Prostate gland (tissue), 2 donors: ENCODE results near the gene CD1D. TPM values are rescaled to one million over a fixed set of nuclear protein-coding genes. Genes with fewer than 3 reads are reported as not detected.

ENCODE experiments used
- DNase-seq: peaks from one replicate; pipeline ENCODE4 v3.0.0-alpha.2; 2019; ENCODE audit warnings: low spot score
- H3K27ac ChIP-seq, 2 donors: fragments of 200-600 bp; sonication (generic); 2 replicates each; pipeline ENCODE4 v1.5.1; 2017 to 2019
- H3K27me3 ChIP-seq: fragments of 200-600 bp; sonication (generic); replicated peaks from 2 replicates; pipeline ENCODE4 v1.5.1; 2019; ENCODE audit not compliant: insufficient read depth
- H3K36me3 ChIP-seq, 2 donors: fragments of 200-600 bp; sonication (generic); 1 replicate in 1 of 2; 2 replicates in 1 of 2; pipeline versions ENCODE4 v1.5.1 to v1.8.1; 2017 to 2019
- H3K4me1 ChIP-seq: fragments of 200-600 bp; sonication (generic); replicated peaks from 2 replicates; pipeline ENCODE4 v1.5.1; 2019
- H3K4me3 ChIP-seq, 2 donors: fragments of 200-600 bp; sonication (generic); 2 replicates each; pipeline ENCODE4 v1.5.1; 2017 to 2019
- H3K9me3 ChIP-seq: fragments of 200-600 bp; sonication (generic); 2 replicates; pipeline ENCODE4 v1.5.1; 2017
- POLR2A ChIP-seq: fragments of 450-650 bp; IDR thresholded peaks from one replicate; pipeline ENCODE4 v1.6.1; 2016; ENCODE audit warnings: antibody characterized with exemption, mild to moderate bottlenecking
- POLR2AphosphoS5 ChIP-seq: sonication (generic); formaldehyde crosslinking; IDR thresholded peaks from one replicate; pipeline ENCODE4 v1.6.1; 2017; ENCODE audit warnings: antibody characterized with exemption
- WGBS: methylation state at CpG from one replicate; pipeline ENCODE4 v1.1.5; 2018; 5-methylcytosine and 5-hydroxymethylcytosine counted together
- intact Hi-C: fragments of 100-400 bp; cut with DNase I; formaldehyde crosslinking; loops from one replicate; pipeline ENCODE4 v1.14.2; 2022
- total RNA-seq, 2 donors: library from RNA; depleted of rRNA; stranded (reverse); fragments of >200 nt; gene quantifications; one replicate each; pipeline ENCODE4 v1.1.0, GENCODE V29; 2016
- TF ChIP-seq, protein P1 (sequence below), 4 experiments: fragments of 200-600 bp in 2 of 4; fragments of 450-650 bp in 2 of 4; sonication (generic) in 2 of 4; IDR thresholded peaks; 1 replicate in 3 of 4; 2 replicates in 1 of 4; pipeline ENCODE4 v1.5.1; 2016 to 2019; ENCODE audit warnings: antibody characterized with exemption in 4 of 4, mild to moderate bottlenecking in 2 of 4, moderate library complexity in 2 of 4

The CD1D gene
- total RNA-seq = 1 to 10 TPM; 1.3 to 3.1 TPM

DNA sequence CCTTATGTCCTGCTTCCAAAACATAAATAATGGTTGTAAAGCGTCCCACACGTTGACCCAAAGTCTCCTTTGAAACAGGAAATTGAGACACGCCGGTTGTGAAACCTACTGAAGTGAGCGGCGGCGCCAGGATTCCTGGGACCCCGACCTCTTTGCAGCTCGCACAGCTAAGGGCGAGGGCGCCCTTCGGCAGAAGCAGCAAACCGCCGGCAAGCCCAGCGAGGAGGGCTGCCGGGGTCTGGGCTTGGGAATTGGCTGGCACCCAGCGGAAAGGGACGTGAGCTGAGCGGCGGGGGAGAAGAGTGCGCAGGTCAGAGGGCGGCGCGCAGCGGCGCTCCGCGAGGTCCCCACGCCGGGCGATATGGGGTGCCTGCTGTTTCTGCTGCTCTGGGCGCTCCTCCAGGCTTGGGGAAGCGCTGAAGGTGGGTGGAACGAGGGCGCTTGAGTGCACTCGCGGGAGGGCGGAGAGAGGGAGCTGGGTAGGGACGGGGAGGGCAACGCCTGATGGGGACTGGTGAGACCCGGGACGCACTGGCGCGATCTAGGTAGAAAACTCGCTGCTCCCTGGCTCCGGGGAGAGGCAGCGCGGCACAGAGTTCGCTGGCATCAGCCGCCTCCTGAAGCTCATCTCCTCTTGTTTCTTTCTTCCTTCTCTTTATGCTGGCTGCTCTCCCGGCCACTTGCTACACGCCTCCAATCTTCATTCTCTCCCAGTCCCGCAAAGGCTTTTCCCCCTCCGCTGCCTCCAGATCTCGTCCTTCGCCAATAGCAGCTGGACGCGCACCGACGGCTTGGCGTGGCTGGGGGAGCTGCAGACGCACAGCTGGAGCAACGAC lies at the start of gene CD1D:
CD1D (plus strand) TSS at position 155 of the 836 bp plus-strand sequence; CDS start at position 362, 207 bp downstream.
- TF ChIP-seq POLR2A = no peak
- TF ChIP-seq, protein P1, sequence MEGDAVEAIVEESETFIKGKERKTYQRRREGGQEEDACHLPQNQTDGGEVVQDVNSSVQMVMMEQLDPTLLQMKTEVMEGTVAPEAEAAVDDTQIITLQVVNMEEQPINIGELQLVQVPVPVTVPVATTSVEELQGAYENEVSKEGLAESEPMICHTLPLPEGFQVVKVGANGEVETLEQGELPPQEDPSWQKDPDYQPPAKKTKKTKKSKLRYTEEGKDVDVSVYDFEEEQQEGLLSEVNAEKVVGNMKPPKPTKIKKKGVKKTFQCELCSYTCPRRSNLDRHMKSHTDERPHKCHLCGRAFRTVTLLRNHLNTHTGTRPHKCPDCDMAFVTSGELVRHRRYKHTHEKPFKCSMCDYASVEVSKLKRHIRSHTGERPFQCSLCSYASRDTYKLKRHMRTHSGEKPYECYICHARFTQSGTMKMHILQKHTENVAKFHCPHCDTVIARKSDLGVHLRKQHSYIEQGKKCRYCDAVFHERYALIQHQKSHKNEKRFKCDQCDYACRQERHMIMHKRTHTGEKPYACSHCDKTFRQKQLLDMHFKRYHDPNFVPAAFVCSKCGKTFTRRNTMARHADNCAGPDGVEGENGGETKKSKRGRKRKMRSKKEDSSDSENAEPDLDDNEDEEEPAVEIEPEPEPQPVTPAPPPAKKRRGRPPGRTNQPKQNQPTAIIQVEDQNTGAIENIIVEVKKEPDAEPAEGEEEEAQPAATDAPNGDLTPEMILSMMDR (IDR thresholded peaks at IDR 0.05) = no peak
- no peak for TF ChIP-seq POLR2AphosphoS5
- DNase-seq = no peak
- H3K9me3 ChIP-seq = no peaks in the 10 kb centered on the region
- H3K4me1 ChIP-seq = no peaks in the 10 kb centered on the region
- peak within 1 kb of the TSS; percentile 15 to 25 for H3K4me3 ChIP-seq
- no peaks in the 10 kb centered on the region for H3K36me3 ChIP-seq
- WGBS = 2% methylated on average over 58 of the region's 63 CpGs
- peaks cover 2% of the 10 kb centered on the region for H3K27me3 ChIP-seq
- intact Hi-C loops = no loop called here
- H3K27ac ChIP-seq = no peak within 1 kb of the TSS

DNA sequence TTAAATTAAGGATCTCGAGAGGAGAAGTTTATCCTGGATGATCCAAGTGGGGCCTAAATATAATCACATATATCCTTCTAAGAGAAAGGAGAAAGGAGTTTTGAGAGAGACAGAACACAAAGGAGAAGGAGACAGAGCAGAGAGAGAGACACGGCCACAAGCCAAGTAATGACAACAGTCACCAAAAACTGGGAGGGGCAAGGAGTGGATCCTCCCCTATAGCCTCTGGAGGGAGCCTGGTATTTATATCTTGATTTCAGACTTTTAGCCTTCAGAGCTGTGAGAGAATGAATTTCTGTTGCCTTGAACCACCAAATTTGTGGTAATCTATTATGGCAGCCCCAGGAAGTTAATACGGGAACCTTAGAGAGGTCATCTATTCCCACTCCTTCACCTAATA lies 49.5 kb upstream of the CD1D start:
- intact Hi-C loops = no loop called here
- no peaks in the 10 kb centered on the region for H3K27me3 ChIP-seq
- 89% methylated on average over 3 of the region's 3 CpGs for WGBS
- no peak overlapping the region for H3K27ac ChIP-seq
- no peaks in the 10 kb centered on the region for H3K9me3 ChIP-seq
- TF ChIP-seq POLR2AphosphoS5 = no peak
- TF ChIP-seq, protein P1 (IDR thresholded peaks at IDR 0.05) = no peak
- no peak for TF ChIP-seq POLR2A
- H3K36me3 ChIP-seq = no peaks in the 10 kb centered on the region
- no peaks in the 10 kb centered on the region for H3K4me1 ChIP-seq
- no peak overlapping the region for H3K4me3 ChIP-seq
- DNase-seq = no peak

DNA sequence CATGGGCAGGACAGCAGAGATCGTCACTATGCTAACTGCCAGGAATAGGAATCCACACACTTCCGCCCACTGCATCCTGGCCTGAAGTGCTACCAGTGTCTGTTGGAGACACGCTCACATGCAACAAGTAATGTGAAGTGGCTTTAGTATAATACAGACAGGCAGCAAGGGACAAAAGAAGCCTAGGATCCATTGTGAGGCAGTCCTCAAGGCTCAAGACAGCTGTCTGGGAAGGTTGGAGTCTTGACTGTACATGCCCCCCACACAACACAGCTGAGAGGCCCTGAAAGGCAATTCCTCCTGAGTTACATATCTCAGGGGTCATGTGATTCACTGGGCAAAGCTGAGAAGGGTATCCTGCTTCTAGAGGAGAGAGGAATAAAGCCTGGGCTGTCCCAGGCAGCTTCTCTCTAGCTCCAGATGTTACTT lies 39.9 kb upstream of the CD1D start:
- H3K9me3 ChIP-seq = no peaks in the 10 kb centered on the region
- TF ChIP-seq POLR2AphosphoS5 (no peak), POLR2A (no peak)
- TF ChIP-seq, protein P1 (IDR thresholded peaks at IDR 0.05) = no peak
- no peaks in the 10 kb centered on the region for H3K4me1 ChIP-seq
- DNase-seq = no peak
- 77% methylated on average over 3 of the region's 3 CpGs for WGBS
- no peaks in the 10 kb centered on the region for H3K27me3 ChIP-seq
- intact Hi-C loops = no loop called here
- no peak overlapping the region for H3K4me3 ChIP-seq
- no peaks in the 10 kb centered on the region for H3K36me3 ChIP-seq
- no peak overlapping the region for H3K27ac ChIP-seq

DNA sequence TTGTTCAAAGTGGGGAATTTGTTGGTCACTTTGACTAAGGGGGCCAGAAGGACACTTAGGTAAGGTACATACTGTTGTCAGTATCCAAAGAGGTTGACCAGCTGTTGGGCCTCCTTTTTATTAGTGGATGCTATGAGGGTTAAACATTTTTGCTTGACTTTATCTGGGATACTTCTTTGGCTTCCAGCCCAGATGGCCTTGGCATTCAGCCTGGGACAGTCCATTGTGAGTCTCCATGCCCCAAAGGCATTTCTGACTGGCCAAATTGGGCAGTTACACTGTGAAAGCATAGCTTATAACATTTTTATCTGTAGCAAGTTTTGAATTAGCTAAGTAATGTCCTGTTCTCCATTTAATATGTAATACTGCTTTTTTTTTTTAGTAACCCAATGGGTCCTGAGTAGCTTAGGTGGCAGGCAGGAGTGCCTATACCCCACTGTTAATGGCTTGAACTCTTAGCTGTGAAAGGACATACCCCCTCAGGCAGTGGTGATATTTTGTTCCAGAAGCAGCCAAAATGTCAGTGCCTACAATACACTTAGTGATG lies 35.4 kb upstream of the CD1D start:
- no peak for TF ChIP-seq POLR2AphosphoS5
- TF ChIP-seq, protein P1 (IDR thresholded peaks at IDR 0.05) = no peak
- no peak for TF ChIP-seq POLR2A
- H3K27ac ChIP-seq = no peak overlapping the region
- no peaks in the 10 kb centered on the region for H3K9me3 ChIP-seq
- H3K4me3 ChIP-seq = no peak overlapping the region
- DNase-seq = peak; percentile 25
- intact Hi-C loops = no loop called here
- H3K4me1 ChIP-seq = peaks cover 2% of the 10 kb centered on the region
- H3K27me3 ChIP-seq = no peaks in the 10 kb centered on the region
- H3K36me3 ChIP-seq = no peaks in the 10 kb centered on the region
